Neural progenitor cell (in vitro differentiated cells): ENCODE results near the gene RNF26.

Source experiments
- CTCF ChIP-seq: fragments of 200-600 bp; sonication (generic); IDR thresholded peaks from 2 replicates; pipeline ENCODE4 v1.5.1; 2017; ENCODE audit warnings: antibody characterized with exemption, mild to moderate bottlenecking
- EZH2 ChIP-seq: fragments of 200-600 bp; sonication (generic); IDR thresholded peaks from 2 replicates; pipeline ENCODE4 v1.6.1; 2017; ENCODE audit warnings: antibody characterized with exemption, mild to moderate bottlenecking, moderate library complexity
- EZH2phosphoT487 ChIP-seq: fragments of 200-600 bp; sonication (generic); IDR thresholded peaks from 2 replicates; pipeline ENCODE4 v1.6.1; 2017; ENCODE audit warnings: antibody characterized with exemption

- TF ChIP-seq CTCF = no peak
- TF ChIP-seq EZH2 = no peak
- no peak for TF ChIP-seq EZH2phosphoT487
Measured at GRCh38 chr11:119342362-119343130, 8.2 kb downstream of the RNF26 start.
